A549 (cell line): ENCODE measurements around the gene SYT3. TPM values are rescaled to one million over a fixed set of nuclear protein-coding genes. Genes with fewer than 3 reads are reported as not detected.

ENCODE experiments used
- ATAC-seq, 2 experiments: fragments of 200-7000 bp in 1 of 2; fragments of >200 bp in 1 of 2; cut with Nextera tagmentation in 1 of 2; cut with Tn5 transposase in 1 of 2; 3 replicates each; pipeline versions ENCODE4 v1.8.0 to v1.9.1; 2018 to 2020; ENCODE audit warnings: mild to moderate bottlenecking in 1 of 2, moderate library complexity in 1 of 2
- CTCF ChIA-PET: fragments of 300-600 bp; sonication (Branson Sonifier 250); formaldehyde crosslinking; extraction: SDS; loops from one replicate; lab custom pipeline; 2021; ENCODE audit warnings: antibody characterized with exemption, inconsistent platforms; lab: Yijun Ruan, JAX
- POLR2A ChIA-PET: fragments of 350-600 bp; formaldehyde crosslinking; extraction: SDS; loops from one replicate; lab custom pipeline; 2021; ENCODE audit warnings: antibody characterized with exemption, inconsistent platforms; lab: Yijun Ruan, JAX
- DNase-seq, 2 experiments: peaks; one replicate each; pipeline versions ENCODE4 v3.0.0 to v3.0.0-alpha.2; 2011 to 2016; ENCODE audit warnings: low read depth in 1 of 2, low spot score in 1 of 2
- FAIRE-seq: peaks from 2 replicates; lab custom pipeline; 2011; peaks lifted over from hg19 to GRCh38; lab: Jason Lieb, UNC
- H3K27ac ChIP-seq, 2 experiments: fragments of >200 bp; sonication (Bioruptor Twin); formaldehyde crosslinking; 3 replicates each; pipeline ENCODE4 v1.5.1; 2016 to 2017
- H3K4me1 ChIP-seq: fragments of >200 bp; sonication (Bioruptor Twin); formaldehyde crosslinking; 3 replicates; pipeline ENCODE4 v1.6.1; 2016
- H3K4me2 ChIP-seq: fragments of >200 bp; sonication (Bioruptor Twin); formaldehyde crosslinking; 3 replicates; pipeline ENCODE4 v1.6.1; 2016
- H3K4me3 ChIP-seq: fragments of >200 bp; sonication (Bioruptor Twin); formaldehyde crosslinking; 3 replicates; pipeline ENCODE4 v1.5.1; 2016
- H3K9me3 ChIP-seq: fragments of >200 bp; sonication (Bioruptor Twin); formaldehyde crosslinking; 3 replicates; pipeline ENCODE4 v1.6.1; 2016
- ATOH8 ChIP-seq: fragments of 250-450 bp; sonication (Bioruptor Pico); IDR thresholded peaks from 2 replicates; pipeline ENCODE4 v1.5.0; 2020; ENCODE audit warnings: low read depth, mild to moderate bottlenecking, moderate library complexity
- BHLHE40 ChIP-seq: IDR thresholded peaks from 2 replicates; pipeline ENCODE4 v1.6.1; 2012; ENCODE audit warnings: low read depth, low read length, inconsistent platforms
- CHD2 ChIP-seq: fragments of 150-350 bp; IDR thresholded peaks from 2 replicates; pipeline ENCODE4 v1.6.1; 2014; ENCODE audit warnings: low read length; ENCODE audit not compliant: partially characterized antibody
- E2F6 ChIP-seq: IDR thresholded peaks from 2 replicates; pipeline ENCODE4 v1.6.1; 2012; ENCODE audit warnings: low read depth, borderline replicate concordance
- EP300 ChIP-seq, 2 experiments: fragments of >200 bp; sonication (Bioruptor Twin); formaldehyde crosslinking; IDR thresholded peaks; 2 replicates in 1 of 2; 3 replicates in 1 of 2; pipeline ENCODE4 v1.6.1; 2016 to 2017
- ESRRA ChIP-seq: fragments of 150-350 bp; IDR thresholded peaks from 2 replicates; pipeline ENCODE4 v1.6.1; 2014; ENCODE audit warnings: mild to moderate bottlenecking, low read length, borderline replicate concordance
- GATA3 ChIP-seq: IDR thresholded peaks from 2 replicates; pipeline ENCODE4 v1.6.1; 2012; ENCODE audit warnings: borderline replicate concordance
- JUN ChIP-seq, 2 experiments: fragments of >200 bp; sonication (Bioruptor Twin); formaldehyde crosslinking; IDR thresholded peaks; 2 replicates in 1 of 2; 3 replicates in 1 of 2; pipeline ENCODE4 v1.6.1; 2016 to 2017
- JUNB ChIP-seq: fragments of >200 bp; sonication (Bioruptor Twin); formaldehyde crosslinking; IDR thresholded peaks from 2 replicates; pipeline ENCODE4 v1.6.1; 2016
- KDM5A ChIP-seq: fragments of 200-600 bp; sonication (generic); IDR thresholded peaks from 2 replicates; pipeline ENCODE4 v1.6.1; 2016; ENCODE audit warnings: antibody characterized with exemption, mild to moderate bottlenecking
- MAFK ChIP-seq: fragments of 450-650 bp; IDR thresholded peaks from 2 replicates; pipeline ENCODE4 v1.6.1; 2014; ENCODE audit not compliant: partially characterized antibody
- NFE2L2 ChIP-seq: fragments of 150-350 bp; conservative IDR thresholded peaks from 2 replicates; pipeline ENCODE4 v1.6.1; 2014; ENCODE audit warnings: low read length
- NR3C1 ChIP-seq: fragments of >200 bp; sonication (Bioruptor Twin); formaldehyde crosslinking; IDR thresholded peaks from 3 replicates; pipeline ENCODE4 v1.6.1; 2017
- PBX3 ChIP-seq: IDR thresholded peaks from 2 replicates; pipeline ENCODE4 v1.6.1; 2012
- POLR2A ChIP-seq: IDR thresholded peaks from 2 replicates; pipeline ENCODE4 v1.6.1; 2012; ENCODE audit warnings: mild to moderate bottlenecking, low read length
- POLR2AphosphoS2 ChIP-seq: conservative IDR thresholded peaks from 2 replicates; pipeline ENCODE4 v1.6.1; 2012; ENCODE audit warnings: low read length, improper control_type of control experiment, inconsistent platforms
- RAD21 ChIP-seq, 2 experiments: fragments of >200 bp in 1 of 2; sonication (Bioruptor Twin) in 1 of 2; formaldehyde crosslinking in 1 of 2; IDR thresholded peaks in 1 of 2; conservative IDR thresholded peaks in 1 of 2; 2 replicates in 1 of 2; 3 replicates in 1 of 2; pipeline ENCODE4 v1.6.1; 2012 to 2018; ENCODE audit warnings: inconsistent platforms in 1 of 2
- SMC3 ChIP-seq: fragments of >200 bp; sonication (Bioruptor Twin); formaldehyde crosslinking; IDR thresholded peaks from 3 replicates; pipeline ENCODE4 v1.6.1; 2018; ENCODE audit warnings: inconsistent platforms
- SREBF2 ChIP-seq: fragments of 450-650 bp; IDR thresholded peaks from 2 replicates; pipeline ENCODE4 v1.6.1; 2014; ENCODE audit warnings: mild to moderate bottlenecking, moderate library complexity
- WGBS: methylation state at CpG from one replicate; pipeline ENCODE4 v1.1.6; 2017; ENCODE audit errors: missing lambda C conversion rate; 5-methylcytosine and 5-hydroxymethylcytosine counted together
- polyA plus RNA-seq, 4 experiments: library from polyadenylated mRNA; depleted of rRNA in 3 of 4; stranded (reverse); fragments of >200 nt; fragmentation: RNase III in 1 of 4; extraction: RNeasy Plus Mini Kit Qiagen cat#74134 plus additional on column Dnase treatment in 1 of 4; gene quantifications; 2 replicates in 3 of 4; 3 replicates in 1 of 4; pipeline ENCODE4 v1.2.3, GENCODE V29; 2011 to 2017
- TF ChIP-seq, protein P1 (sequence below): fragments of 450-650 bp; IDR thresholded peaks from 2 replicates; pipeline ENCODE4 v1.6.1; 2014; ENCODE audit warnings: antibody characterized with exemption
- TF ChIP-seq, protein P2 (sequence below): fragments of 150-350 bp; IDR thresholded peaks from 2 replicates; pipeline ENCODE4 v1.6.1; 2014; ENCODE audit warnings: low read depth, mild to moderate bottlenecking, low read length
- TF ChIP-seq, protein P3 (sequence below): IDR thresholded peaks from 2 replicates; pipeline ENCODE4 v1.6.1; 2012

SYT3 gene
- polyA plus RNA-seq, 2 of the 4 experiments (the other 2 are of a cell fraction), result 0.25 to 1.1 TPM

DNA sequence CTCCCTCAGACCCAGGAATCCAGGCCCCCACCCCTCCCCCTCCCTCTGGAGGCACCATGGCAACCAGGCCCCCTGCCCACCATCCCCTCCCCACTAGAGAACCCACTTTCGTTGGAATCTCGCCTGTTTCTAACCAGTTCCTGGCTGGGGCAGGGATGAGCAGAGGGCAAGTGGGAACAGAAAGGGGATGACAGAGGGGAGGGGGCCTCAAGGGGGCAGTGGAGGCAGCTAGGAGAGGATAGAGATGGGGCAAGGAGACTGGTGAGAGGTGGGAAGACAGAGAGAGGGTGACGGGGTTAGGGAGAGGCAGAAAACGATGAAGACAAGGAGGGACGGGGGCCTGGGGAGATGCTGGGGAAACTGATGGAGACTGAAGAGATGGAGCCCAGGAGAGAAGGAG lies 9.0 kb upstream of the SYT3 start:
- POLR2A ChIA-PET, result interaction anchor here (2.0 kb wide), 1 partner anchor 10 kb away, joined by 6 read pairs; no protein-coding TSS in a partner anchor
- FAIRE-seq (no peak), ATAC-seq (no peak)

DNA sequence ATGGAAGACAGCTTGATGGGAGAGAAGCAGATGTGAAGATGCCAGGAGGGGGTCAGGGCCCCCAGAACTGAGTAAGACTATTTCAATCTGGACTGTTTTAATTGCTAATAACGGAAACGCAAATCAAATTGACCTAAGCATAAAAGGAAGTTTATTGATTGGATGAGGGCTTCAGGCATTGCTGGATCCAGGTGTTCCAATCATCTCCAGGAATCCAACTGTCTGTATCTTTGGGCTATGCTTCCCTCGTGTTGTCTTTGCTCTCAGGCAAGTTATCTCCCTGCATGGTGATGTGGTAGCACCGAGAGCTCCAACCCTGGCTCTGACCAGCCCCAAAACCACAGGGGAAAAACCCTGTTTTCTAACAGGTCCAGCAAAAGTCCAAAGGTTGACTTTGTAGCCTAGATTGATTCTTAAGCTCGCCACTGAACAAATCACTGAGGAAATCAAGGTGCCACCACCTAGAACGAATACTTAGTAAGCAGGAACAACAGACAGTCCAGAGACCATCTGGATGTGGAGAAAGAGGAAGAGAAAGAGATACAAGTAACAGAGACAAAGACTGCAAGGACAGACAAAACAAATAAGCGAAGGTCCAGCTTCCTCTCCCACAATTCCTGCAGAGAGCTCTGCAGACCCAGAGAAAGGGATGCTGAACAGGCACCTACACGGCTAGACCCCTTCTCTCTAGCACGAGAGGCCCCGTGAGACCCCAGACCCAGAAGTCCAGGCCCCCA lies 8.4 kb upstream of the SYT3 start:
- DNase-seq (no peak), FAIRE-seq (no peak), ATAC-seq (no peak)
- no peaks in the 10 kb centered on the region for H3K9me3 ChIP-seq
- H3K4me1 ChIP-seq, result peaks cover 20% of the 10 kb centered on the region
- TF ChIP-seq, protein P1, sequence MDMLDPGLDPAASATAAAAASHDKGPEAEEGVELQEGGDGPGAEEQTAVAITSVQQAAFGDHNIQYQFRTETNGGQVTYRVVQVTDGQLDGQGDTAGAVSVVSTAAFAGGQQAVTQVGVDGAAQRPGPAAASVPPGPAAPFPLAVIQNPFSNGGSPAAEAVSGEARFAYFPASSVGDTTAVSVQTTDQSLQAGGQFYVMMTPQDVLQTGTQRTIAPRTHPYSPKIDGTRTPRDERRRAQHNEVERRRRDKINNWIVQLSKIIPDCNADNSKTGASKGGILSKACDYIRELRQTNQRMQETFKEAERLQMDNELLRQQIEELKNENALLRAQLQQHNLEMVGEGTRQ, result no peak
- TF ChIP-seq SMC3, result no peak
- TF ChIP-seq GATA3, result no peak
- TF ChIP-seq CHD2, result no peak
- TF ChIP-seq, protein P2, sequence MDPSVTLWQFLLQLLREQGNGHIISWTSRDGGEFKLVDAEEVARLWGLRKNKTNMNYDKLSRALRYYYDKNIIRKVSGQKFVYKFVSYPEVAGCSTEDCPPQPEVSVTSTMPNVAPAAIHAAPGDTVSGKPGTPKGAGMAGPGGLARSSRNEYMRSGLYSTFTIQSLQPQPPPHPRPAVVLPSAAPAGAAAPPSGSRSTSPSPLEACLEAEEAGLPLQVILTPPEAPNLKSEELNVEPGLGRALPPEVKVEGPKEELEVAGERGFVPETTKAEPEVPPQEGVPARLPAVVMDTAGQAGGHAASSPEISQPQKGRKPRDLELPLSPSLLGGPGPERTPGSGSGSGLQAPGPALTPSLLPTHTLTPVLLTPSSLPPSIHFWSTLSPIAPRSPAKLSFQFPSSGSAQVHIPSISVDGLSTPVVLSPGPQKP, result no peak
- TF ChIP-seq JUNB, result no peak
- TF ChIP-seq EP300 (IDR thresholded peaks at IDR 0.05), result no peak
- no peak for TF ChIP-seq NR3C1
- TF ChIP-seq, protein P3, sequence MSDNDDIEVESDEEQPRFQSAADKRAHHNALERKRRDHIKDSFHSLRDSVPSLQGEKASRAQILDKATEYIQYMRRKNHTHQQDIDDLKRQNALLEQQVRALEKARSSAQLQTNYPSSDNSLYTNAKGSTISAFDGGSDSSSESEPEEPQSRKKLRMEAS, result no peak
- no peak for TF ChIP-seq E2F6
- no peak for TF ChIP-seq JUN (IDR thresholded peaks at IDR 0.05)
- no peak for TF ChIP-seq RAD21 (conservative IDR thresholded peaks at IDR 0.05 in 1 of 2, IDR thresholded peaks at IDR 0.05 in 1 of 2)
- no peak for TF ChIP-seq KDM5A
- TF ChIP-seq ATOH8 (CRISPR knock-in tag), result no peak
- no peak for TF ChIP-seq PBX3
- POLR2A ChIA-PET, result interaction anchor here (1.0 to 2.0 kb wide), 1 partner anchor 10 kb away, joined by 3 to 6 read pairs; no protein-coding TSS in a partner anchor
- 33% methylated on average over 10 of the region's 10 CpGs for WGBS
- no peak overlapping the region for H3K4me3 ChIP-seq
- peak overlapping the region in 1 of 2 experiments; percentile 25; a peak in 1 of 6 replicates for H3K27ac ChIP-seq
- H3K4me2 ChIP-seq, result 0 out of 3 replicates have a peak overlapping the region, but pooled peaks have one; percentile 31
- CTCF ChIA-PET, result interaction anchor here (0.6 to 3.5 kb wide), 6 partner anchors 9 to 110 kb away, joined by 3 to 12 read pairs (median 3); no protein-coding TSS in a partner anchor

More for the DNA sequence above, 9.0 kb upstream of the SYT3 start:
- 63% methylated on average over 5 of the region's 5 CpGs for WGBS
- H3K4me3 ChIP-seq, result no peak overlapping the region
- no peak for DNase-seq
- TF ChIP-seq, protein P1, result no peak
- TF ChIP-seq POLR2AphosphoS2, result no peak
- TF ChIP-seq ESRRA, result no peak
- no peak for TF ChIP-seq BHLHE40
- no peak for TF ChIP-seq POLR2A
- no peak for TF ChIP-seq JUN (IDR thresholded peaks at IDR 0.05)
- no peak for TF ChIP-seq SREBF2
- no peak for TF ChIP-seq E2F6
- TF ChIP-seq MAFK, result no peak
- TF ChIP-seq, protein P3, result no peak
- TF ChIP-seq NFE2L2, result no peak
- TF ChIP-seq, all 56 proteins: peak for 0
- Histone ChIP-seq H3K27ac (no peak overlapping the region), H3K9me3 (no peaks in the 10 kb centered on the region), H3K4me2 (no peak overlapping the region), H3K4me1 (peaks cover 20% of the 10 kb centered on the region)
- CTCF ChIA-PET, result interaction anchor here (0.6 to 2.0 kb wide), 4 partner anchors 8 to 92 kb away, joined by 3 to 7 read pairs (median 3); no protein-coding TSS in a partner anchor
